HG03103 (cell line): Measurements from ENCODE around the gene SLC25A17.
"Not testable (repeated sequence)": the region's sequence is repeated elsewhere in the genome, so short reads cannot be mapped to it uniquely, and the experiment has no call there.

Source experiments
- ATAC-seq: cut with Tn5 transposase; IDR thresholded peaks from one replicate; pipeline ENCODE4 v1.9.1; 2021; ENCODE audit warnings: low read depth; ENCODE audit not compliant: unreplicated experiment

SLC25A17 gene

DNA sequence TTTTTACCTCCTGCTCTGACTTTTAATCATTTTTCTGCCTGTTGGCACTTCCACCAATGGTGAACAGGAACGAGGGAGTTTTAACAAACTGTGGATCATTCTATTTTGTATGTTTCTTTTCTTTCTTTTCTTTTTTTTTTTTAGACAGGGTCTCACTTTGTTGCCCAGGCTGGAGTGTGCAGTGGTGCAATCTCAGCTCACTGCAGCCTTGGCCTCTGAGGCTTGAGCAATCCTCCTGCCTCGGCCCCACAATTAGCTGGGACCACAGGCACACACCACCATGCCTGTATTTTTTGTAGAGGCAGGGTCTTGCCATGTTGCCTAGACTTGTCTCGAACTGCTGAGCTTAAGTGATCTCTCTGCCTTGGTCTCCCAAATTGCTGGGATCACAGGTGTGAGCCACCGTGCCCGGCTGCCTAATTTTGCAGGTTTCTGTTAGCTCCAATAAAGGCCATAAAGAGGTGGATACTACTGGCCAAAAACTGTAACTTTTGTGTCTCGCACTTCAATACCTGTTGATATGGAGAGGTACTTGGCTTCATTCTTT, 59.8 kb downstream of the SLC25A17 start:
- no peak for ATAC-seq

DNA sequence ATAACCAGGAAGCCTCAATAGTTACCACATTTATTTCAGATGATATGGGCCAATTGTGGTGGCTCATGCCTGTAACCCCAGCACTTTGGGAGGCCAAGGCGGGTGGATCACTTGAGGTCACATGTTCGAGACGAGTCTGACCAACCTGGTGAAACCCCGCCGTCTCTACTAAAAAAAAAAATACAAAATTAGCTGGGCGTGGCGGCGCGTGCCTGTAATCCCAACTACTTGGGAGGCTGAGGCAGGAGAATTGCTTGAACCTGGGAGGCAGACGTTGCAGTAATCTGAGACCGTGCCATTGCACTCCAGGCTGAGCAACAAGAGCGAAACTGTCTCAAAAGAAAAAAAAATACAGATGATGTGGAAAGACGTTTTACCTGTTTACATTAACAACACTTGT, 60.3 kb downstream of the SLC25A17 start:
- ATAC-seq, result not testable (repeated sequence)

DNA sequence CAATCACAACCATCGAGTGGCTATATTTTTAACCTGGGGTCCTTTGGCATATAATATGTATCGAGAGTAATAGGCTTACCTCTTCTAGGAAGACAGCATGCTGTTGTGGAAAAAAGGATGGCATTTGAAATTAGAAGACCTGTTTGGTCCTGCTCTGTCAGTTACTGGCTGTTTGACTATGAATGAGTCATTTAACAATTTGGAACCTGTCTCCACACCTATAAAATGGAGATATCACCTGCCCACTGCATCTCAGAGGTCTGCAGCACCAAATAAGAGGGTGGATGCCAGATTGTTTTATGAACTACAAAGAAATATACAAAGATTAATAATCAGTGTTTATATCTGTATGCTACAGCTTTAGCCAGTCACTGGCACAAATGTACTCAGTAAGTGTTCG, 60.8 kb downstream of the SLC25A17 start:
- no peak for ATAC-seq

DNA sequence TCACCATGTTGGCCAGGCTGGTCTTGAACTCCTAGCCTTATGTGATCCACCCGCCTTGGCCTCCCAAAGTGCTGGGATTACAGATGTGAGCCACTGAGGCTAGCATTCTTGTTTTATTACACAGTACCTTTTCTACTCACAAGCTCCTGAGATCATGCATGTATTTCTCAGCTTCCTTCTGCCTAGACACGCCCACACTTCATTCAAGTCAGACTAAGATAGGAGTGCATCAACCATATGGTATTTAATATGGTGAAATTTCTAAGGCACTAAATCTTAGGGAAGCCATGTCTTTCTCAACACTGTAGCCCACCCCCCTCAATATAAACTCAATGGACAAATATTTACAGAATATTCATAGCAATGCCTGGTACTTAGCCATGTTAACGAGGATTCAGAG, 62.1 kb downstream of the SLC25A17 start:
- no peak for ATAC-seq

DNA sequence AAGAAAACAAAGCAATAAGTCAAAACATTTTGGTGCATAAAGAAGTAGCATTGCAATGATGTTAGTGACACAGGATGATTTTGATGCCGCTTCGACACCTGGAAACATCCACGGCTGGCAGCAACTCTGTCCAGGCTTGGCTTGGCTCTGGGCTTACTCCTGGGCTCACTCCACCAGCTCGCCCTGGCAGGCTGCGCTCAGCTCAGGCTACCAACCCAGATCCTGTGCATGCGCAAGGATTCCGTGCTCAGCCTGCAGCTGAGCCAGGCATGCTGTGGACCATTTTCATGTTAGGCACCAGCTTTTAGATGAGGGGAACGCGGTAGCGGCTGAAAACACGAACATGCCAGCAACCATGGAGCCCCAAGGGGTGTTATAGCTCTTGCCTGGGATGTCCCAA, 66.0 kb downstream of the SLC25A17 start:
- ATAC-seq, result no peak

DNA sequence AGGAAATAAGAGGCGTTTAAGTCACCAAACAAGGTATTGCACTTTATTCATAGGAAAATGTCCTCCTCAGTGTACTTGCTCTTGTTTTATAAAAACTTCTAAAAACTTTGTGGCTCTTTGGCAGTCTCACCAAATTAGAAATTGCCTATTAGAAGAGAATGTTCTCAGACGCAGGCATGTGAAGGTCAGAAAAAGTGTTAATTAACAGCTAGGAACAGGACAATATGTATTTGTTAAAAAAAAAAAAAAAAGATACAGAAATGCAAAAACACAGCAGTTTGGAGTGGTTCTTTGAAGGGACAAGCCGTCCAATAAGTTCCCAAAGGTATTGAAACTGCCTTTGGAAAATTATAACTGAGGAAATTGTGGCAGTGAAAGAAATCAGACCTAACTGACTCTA, 67.9 kb downstream of the SLC25A17 start:
- no peak for ATAC-seq

DNA sequence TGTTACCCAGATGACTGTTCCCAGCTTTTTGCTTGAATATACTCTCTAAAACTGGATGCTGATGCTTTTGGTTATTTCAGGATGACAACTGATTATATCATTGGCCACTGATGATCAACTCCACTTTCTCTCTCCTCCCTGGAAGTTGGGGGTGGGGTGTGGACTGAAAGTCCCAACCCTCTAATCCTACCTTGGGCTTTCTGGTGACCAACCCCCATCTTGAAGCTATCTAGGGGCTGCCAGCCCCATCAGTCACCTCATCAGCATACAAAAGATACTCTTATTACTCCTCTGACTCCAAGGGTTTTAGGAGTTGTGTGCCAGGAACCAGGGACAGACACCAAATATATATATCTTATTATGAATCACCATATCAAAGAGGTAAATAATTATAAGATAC, 69.3 kb downstream of the SLC25A17 start:
- ATAC-seq, result no peak

DNA sequence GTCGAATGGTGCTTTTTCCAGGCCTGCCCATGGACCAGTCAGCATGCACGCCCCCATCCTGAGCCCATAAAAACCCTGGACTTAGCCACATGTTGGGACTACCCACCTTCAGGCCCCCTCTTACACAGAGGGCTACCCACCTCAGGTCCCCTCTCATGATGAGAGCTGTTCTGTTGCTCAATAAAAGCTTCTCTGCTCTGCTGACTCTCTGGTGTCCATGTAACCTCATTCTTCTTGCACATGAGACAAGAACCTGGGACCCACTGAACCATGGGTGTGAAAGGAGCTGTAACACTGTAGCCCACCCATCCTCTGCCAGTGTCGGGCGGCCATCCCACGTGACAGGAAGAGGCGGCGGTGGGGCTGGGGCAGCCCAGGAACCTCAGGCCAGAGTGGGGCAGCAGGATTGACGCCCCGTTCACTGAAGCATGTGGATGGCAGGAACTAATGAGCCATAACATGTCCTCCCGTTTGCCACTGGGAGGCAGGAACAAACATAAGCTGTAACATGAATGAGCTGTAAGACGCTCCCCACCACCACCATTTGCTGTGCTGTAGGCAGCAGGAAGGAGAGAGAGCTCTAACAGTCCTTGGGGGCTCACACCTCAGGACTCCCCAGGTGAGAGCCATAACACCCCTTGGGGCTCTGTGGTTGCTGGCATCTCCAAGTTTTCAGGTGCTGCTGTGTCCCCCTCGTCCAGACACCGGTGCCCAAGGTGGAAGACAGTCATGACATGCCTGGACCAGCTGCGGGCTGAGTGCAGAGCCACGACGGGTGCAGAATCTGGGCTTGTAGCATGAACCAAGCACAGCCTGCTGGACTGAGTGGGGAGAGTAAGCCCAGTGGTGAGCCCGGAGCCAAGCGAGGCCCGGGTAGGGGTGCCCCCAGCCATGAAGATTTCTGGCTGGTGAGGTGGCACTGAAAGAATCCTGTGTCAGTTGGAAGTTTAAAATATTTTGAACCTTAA, 70.5 kb downstream of the SLC25A17 start:
- no peak for ATAC-seq

DNA sequence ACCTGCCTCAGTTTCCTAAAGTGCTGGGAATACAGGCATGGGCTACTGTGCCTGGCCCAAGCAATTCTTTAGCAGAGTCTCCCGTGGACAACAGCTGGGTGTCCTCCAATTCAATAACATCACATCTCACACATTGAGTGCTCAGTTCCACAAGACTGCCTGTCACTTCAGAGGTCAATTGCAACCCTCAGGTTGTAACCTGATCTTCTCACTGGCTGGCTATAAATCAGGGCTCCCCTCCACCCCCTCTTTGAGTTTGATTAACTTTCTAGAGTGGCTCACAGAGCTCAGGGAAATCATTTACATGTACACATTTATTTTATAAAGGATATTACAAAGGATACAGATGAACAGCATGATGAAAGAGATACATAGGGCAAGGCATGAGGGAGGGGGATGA, 71.8 kb downstream of the SLC25A17 start:
- no peak for ATAC-seq

DNA sequence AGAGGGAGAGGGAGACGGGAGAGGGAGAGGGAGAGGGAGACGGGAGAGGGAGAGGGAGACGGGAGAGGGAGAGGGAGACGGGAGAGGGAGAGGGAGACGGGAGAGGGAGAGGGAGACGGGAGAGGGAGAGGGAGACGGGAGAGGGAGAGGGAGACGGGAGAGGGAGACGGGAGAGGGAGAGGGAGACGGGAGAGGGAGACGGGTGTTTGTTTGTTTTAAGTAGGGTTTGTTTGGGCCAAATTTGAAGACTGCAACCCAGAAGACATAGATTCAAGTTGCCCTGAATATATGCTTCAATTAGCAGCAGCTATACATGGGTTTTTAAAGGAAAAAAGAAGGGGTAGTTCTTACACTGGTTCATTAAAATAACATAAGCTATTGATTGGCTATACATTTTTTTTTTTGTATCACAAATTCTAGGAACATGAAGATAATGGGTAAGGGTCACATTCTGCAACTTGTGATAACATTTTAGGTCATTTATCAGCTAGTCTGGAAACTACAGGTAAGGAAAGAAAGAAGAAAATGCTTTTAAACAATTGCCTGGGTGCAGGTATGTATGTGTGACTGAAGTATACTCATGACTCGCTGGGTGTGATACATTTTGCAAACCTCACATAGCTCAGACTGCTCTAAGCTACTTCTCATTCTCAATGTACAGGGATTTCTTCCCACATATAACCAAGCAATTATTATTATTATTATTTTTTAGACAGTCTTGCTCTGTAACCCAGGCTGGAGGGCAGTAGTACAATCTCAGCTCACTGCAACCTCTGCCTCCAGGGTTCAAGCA, 72.5 kb downstream of the SLC25A17 start:
- ATAC-seq, result no peak

DNA sequence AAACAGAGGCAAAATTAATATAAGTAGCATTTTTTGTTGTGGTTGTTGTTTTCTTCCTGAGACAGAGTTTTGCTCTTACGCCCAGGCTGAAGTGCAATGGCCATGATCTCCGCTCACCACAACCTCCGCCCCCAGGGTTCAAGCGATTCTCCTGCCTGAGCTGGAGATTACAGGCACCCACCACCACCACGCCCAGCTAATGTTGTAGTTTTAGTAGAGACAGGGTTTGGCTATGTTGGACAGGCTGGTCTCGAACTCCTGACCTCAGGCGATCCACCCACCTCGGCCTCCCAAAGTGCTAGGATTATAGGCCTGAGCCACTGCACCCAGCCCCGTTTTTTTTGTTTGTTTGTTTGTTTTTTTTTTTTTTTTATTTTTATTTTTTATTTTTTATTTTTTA, 75.4 kb downstream of the SLC25A17 start:
- ATAC-seq, result no peak

DNA sequence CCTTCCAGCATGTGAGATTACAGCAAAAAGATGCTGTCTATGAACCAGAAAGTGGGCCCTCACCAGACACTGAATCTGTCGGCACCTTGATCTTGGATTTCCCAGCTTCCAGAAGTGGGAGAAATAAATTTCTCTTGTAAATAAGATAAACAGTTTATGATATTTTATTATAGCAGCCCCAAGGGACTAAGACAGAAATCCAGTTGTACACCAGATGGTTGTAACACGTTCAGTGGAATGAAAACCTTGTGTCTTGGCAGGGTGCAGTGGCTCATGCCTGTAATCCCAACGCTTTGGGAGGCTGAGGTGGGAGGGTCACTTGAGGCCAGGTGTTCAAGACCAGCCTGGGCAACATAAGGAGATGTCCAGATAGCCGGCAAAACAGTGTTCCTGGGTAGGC, 78.0 kb downstream of the SLC25A17 start:
- ATAC-seq, result no peak

DNA sequence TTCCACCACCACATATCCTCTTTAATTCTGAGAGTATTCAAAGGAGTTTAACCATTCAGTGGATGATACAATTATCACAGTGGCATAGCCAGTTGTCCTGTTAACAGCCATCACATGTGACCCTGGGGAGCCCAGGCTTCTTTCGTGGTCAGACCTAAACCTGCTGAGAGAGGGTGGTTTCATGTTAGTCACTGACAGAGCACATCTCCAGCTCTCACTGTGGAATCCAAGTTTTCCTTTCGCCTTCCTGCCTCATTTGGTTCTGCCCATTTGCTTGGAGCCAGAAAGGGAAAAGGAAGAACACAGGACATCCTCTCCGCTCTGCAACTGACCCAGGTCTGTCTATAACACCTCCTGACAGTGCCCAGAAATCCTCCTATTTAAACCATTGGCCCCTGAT, 79.4 kb downstream of the SLC25A17 start:
- no peak for ATAC-seq

DNA sequence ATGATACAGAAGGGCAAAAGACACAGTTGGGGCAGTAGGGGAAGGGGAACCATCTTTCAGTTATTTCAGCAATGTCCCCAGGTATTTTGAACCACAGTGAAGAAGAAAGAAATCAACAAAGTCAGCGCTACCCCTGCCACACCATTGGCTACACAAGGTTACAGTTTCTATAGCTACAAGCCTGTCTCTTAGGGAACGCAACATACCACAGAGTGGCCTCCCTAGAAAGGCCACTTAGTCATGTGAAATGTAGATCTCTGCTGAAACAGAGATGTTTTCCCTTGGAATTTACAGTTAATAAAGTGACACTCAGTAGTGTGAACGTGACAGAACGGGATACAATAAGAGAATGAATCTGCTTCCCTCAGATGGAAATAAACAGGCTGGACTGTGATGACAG, 85.2 kb downstream of the SLC25A17 start:
- ATAC-seq, result no peak

DNA sequence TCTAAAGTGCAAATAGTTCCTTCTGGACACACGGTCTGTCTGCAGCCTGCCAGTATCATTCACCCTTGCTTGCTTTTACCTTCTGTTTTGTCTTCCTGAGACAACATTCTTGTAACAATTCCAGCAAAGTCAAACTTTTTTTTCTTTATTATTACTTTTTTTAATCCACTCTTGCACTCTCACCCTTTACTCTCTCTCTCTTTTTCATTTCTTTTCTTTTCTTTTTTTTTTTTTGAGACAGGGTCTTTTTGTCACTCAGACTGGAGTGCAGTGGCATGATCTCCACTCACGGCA, 86.2 kb downstream of the SLC25A17 start:
- ATAC-seq, result no peak

DNA sequence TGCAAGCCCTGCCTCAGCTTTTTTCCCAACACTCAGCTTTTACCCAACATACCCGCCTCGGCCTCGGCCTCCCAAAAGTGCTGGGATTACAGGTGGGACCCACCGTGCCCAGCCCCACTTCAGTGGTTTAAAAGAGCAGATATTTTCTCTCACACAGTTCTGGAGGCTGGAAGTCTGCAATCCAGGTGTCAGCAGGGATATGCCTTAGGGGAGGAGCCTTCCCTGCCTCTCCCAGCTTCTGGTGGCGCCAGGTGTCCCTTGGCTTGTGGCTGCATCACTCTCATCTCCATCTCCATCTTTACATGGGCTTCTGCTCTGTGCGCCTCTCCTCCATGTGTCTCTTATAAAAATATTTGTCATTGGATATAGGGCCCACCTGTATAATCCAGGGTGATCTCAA, 89.9 kb downstream of the SLC25A17 start:
- no peak for ATAC-seq

DNA sequence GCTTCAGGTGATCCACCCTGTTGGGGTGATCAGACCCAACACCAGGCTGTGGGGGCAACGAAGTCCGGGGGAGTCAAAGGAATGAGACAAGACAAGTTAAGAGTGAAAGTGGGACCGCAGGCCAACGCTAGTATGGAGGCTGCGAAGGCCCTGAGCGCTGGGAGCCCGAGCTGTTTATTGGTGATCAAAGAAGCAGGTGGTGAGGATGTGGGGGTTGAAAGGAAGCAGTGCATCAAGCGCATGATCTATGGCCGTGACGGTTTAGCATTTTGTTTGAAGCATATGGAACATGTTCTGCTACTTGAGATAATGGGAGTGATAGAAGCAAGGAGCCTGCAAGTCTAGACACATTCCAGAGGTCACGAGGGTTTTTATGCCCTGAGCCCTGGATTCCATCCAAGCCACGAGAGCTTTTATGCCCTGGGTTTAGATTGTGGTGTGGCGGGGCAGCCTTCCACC, 90.4 kb downstream of the SLC25A17 start:
- no peak for ATAC-seq

DNA sequence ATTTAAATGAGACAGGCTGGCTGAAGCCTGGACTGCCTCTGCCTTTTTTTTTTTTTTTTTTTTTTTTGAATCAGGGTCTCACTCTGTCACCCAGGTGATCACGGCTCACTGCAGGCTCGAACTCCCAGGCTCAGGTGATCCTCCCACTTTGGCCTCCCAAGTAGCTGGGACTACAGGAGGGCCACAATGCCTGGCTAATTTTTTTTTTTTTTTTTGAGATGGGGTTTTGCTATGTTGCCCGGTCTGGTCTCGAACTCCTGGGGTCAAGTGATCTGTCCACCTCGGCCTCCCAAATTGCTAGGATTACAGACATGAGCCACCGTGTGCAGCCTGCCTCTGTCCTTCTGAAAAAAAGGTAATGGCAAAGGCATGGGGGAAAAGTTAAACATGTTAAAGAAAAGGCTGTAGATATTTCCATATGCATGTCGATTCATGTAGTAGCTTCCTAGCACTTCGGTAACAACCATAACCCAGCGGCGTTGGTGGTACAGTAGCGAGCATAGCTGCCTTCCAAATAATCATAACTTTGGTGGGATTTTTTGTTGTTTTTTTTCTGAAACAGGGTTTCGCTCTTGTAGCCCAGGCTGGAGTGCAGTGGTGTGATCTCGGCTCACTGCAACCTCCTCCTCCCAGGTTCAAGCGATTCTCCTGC, 91.1 kb downstream of the SLC25A17 start:
- no peak for ATAC-seq

DNA sequence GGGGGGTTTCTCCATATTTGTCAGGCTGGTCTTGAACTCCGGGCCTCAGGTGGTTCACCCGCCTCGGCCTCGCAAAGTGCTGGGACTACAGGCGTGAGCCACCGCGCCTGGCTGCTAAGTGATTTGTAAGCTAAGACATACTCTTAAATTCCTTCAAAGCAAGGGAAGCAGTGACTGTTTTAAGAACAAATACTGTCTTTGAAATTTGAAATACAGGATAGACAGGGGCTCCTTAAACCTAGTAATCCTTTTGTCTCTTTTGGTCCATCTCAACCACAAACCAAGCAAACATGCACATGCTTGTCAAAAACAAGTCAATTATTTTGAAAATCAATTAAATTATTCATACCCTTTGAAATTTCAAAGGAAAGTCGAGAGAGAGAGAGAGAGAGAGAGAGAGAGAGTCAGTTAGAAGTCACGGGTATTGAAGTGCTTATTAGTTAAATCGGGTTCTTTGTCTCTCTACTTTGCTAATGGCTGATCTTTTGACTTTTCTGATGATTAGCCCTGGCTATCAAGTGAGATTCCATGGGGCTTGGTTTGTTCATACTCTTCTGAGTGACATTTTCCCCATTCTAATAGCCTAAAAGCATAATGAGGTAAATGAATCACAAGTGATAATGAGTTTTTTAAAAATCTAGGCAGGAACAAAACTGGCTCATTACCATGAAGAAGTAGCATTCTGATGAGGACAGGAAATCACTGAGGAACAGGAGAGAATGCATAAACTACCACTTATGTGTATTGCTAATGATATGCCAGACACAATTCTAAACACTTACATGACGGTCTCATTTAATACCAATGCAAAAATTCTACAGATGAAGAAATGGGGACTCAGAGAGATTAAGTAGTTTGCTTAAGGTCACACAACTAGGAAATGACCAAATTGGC, 91.8 kb downstream of the SLC25A17 start:
- ATAC-seq, result no peak

DNA sequence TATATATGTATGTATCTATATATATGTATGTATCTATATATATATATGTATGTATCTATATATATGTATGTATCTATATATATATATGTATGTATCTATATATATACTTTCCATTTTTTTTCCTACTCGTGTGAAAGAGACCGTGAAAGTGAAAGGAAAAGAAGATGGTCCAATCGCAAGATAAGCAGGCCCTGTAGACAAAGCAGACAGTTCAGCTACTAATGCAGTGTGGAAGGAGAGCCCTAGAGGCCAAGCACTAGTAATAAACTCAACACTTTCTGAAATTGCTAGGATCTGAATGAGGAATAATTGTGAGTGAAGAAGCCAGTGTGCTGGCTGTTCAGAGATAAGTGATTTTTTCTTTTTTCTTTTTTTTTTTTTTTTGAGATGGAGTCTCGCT, 92.6 kb downstream of the SLC25A17 start:
- ATAC-seq, result no peak
